ENCODE results near the gene MSRB1. TPM values are rescaled to one million over a fixed set of nuclear protein-coding genes. Genes with fewer than 3 reads are reported as not detected.
"Not testable (repeated sequence)": the region's sequence is repeated elsewhere in the genome, so short reads cannot be mapped to it uniquely, and the experiment has no call there.

Gene MSRB1
- total and polyA plus RNA-seq, 5 donors from 2014 or later, result 8.3 to 50.9 (median 27.8) TPM

DNA sequence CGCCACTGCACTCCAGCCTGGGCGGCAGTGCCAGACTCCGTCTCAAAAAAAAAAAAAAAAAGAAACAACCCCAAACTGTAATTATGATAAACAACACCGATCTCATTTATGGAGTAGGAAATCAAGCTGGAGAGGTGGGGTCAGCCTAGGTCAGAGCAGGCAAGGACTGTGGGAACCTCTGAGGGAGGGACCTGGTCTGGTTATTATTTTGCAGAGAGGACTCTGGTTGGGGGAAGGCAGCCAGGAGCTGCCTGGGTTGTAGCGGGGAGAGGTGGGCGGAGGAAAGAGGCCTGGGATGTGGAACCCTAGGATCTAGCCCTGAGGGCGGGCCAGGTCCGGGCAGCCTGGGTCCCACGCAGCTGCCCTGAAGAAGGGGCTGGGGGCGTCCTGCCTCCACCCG is 13.9 kb downstream of the MSRB1 start:
- no peak overlapping the region for H3K27ac Mint-ChIP-seq
- peaks cover 9% of the 10 kb centered on the region for H3K27me3 Mint-ChIP-seq
- no peak overlapping the region for H3K27ac ChIP-seq (ENCODE audit: insufficient read depth, low read length, poor library complexity, severe bottlenecking)

DNA sequence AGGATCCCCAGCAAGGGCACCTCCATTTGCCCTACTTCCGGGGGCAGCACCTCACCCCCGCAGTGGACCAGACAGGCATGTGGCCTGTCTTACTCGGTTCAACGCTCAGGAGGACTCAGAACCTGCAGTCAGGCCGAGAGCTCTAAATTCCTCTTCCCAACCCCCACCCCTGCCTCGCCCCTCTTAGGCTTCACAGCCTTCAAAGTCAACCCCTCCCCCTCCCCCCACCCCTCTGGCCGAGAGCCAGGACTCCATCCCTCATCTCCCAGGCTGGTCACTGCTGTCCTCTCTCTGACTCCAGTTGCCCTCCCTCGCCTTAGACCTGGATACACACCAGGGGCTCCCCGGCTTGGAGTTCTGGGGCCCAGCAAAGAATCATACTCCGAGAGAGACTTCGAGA is 16.7 kb downstream of the MSRB1 start:
- Mint-ChIP-seq H3K4me3 (no peak overlapping the region), H3K27me3 (peaks cover 27% of the 10 kb centered on the region), H3K4me1 (peaks cover 0 to 6% (median under 1%) of the 10 kb centered on the region in 4 donors), H3K9me3 (no peaks in the 10 kb centered on the region), H3K27ac (no peak overlapping the region), H3K36me3 (no peaks in the 10 kb centered on the region)
- H3K36me3 ChIP-seq (ENCODE audit: control insufficient read depth, insufficient read depth, low read length), result no peaks in the 10 kb centered on the region
- H3K27me3 ChIP-seq (ENCODE audit: control insufficient read depth, insufficient read depth, low read length), result peaks cover 5% of the 10 kb centered on the region
- H3K4me1 ChIP-seq (ENCODE audit: control insufficient read depth, insufficient read depth, low read length, poor library complexity, severe bottlenecking), result peaks cover 17% of the 10 kb centered on the region
- DNase-seq (no peak), ATAC-seq (ENCODE audit: low read depth in 2 of 2) (no peak)
- H3K27ac ChIP-seq (ENCODE audit: insufficient read depth, low read length, poor library complexity, severe bottlenecking), result no peak overlapping the region
- no peaks in the 10 kb centered on the region for H3K9me3 ChIP-seq (ENCODE audit: control insufficient read depth in 2 of 2, low read length in 2 of 2)
- H3K4me3 ChIP-seq (ENCODE audit: low read depth, low read length), result no peak overlapping the region

More for the DNA sequence above, 13.9 kb downstream of the MSRB1 start:
- no peaks in the 10 kb centered on the region for H3K36me3 ChIP-seq (ENCODE audit: control insufficient read depth, insufficient read depth, low read length)
- no peak for DNase-seq
- peak overlapping the region in 3 of 4 donors; percentile 52 to 87 (median 79) for H3K4me3 Mint-ChIP-seq
- H3K4me3 ChIP-seq (ENCODE audit: low read depth, low read length), result no peak overlapping the region
- H3K4me1 Mint-ChIP-seq, result peaks cover 0 to 6% (median 0%) of the 10 kb centered on the region in 4 donors
- H3K27me3 ChIP-seq (ENCODE audit: control insufficient read depth, insufficient read depth, low read length), result no peaks in the 10 kb centered on the region
- no peaks in the 10 kb centered on the region for H3K9me3 Mint-ChIP-seq
- H3K9me3 ChIP-seq (ENCODE audit: control insufficient read depth in 2 of 2, low read length in 2 of 2), result no peaks in the 10 kb centered on the region
- peaks cover 12% of the 10 kb centered on the region for H3K4me1 ChIP-seq (ENCODE audit: control insufficient read depth, insufficient read depth, low read length, poor library complexity, severe bottlenecking)
- H3K36me3 Mint-ChIP-seq, result no peaks in the 10 kb centered on the region
- peak in 1 of 2 donors; percentile 4 for ATAC-seq (ENCODE audit: low read depth in 2 of 2)

DNA sequence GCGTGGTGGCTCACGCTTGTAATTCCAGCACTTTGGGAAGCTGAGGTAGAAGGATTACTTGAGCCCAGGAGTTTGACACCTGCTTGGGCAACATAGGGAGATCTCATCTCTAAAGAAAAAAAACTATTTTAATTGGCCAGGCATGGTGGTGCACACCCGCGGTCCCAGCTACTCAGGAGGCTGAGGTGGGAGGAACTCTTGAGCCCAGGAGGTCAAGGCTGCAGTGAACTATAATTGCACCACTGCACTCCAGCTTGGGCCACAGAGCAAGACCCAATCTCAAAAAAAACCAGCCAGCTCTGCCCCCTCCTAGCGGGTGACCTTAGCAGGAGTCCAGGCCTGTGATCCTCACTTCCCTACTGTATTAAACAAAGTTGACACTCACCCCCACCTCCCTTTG is 18.9 kb downstream of the MSRB1 start:
- Histone ChIP-seq H3K4me1 (ENCODE audit: control insufficient read depth, insufficient read depth, low read length, poor library complexity, severe bottlenecking) (peaks cover 6% of the 10 kb centered on the region), H3K27me3 (ENCODE audit: control insufficient read depth, insufficient read depth, low read length) (peaks cover 5% of the 10 kb centered on the region), H3K27ac (ENCODE audit: insufficient read depth, low read length, poor library complexity, severe bottlenecking) (no peak overlapping the region), H3K36me3 (ENCODE audit: control insufficient read depth, insufficient read depth, low read length) (no peaks in the 10 kb centered on the region), H3K9me3 (ENCODE audit: control insufficient read depth in 2 of 2, low read length in 2 of 2) (no peaks in the 10 kb centered on the region), H3K4me3 (ENCODE audit: low read depth, low read length) (no peak overlapping the region)
- no peaks in the 10 kb centered on the region for H3K36me3 Mint-ChIP-seq
- H3K4me1 Mint-ChIP-seq, result peaks cover 0 to 10% (median 3%) of the 10 kb centered on the region in 4 donors
- DNase-seq (no peak), ATAC-seq (ENCODE audit: low read depth in 2 of 2) (no peak)
- H3K27ac Mint-ChIP-seq, result no peak overlapping the region
- no peak overlapping the region for H3K4me3 Mint-ChIP-seq
- H3K9me3 Mint-ChIP-seq, result peaks cover 0 to 2% (median 0%) of the 10 kb centered on the region in 7 donors
- peaks cover 37% of the 10 kb centered on the region for H3K27me3 Mint-ChIP-seq

DNA sequence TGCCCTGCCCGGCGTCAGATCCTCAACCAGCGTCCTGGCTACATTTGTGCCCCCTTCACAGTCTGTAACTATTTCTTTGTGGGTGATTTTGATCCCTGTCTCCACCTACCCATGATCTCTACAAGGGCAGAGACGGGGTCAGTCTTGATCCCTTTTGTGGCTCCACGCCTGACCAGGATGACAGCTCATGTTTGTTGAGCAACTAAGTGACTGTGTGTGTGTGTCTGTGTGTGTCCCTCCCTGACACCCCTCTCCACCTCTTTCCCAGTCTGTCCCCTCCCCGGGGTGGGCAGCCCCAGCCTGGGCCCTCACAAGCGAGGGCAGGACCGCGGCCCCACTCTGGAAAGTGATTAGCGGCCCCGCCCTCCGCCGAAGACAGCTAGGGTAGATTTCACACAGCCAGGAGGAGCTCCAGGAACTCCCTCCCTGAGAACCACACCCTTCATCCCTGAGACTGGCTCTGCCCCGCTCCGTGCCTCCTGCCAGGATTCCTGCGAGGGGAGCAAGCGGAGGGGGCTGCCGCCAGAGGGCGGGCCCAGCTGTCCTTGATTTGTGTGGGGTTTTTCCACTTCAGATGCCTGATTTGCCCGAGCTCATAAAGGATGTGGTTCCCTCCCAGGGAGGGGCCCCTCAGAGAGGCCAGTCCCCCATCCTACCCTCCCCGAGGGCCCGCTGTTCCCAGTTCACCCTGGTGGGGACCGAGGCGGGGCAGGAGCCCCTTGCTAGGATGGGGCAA is 19.5 kb downstream of the MSRB1 start:
- Mint-ChIP-seq H3K27ac (no peak overlapping the region), H3K36me3 (no peaks in the 10 kb centered on the region), H3K4me3 (no peak overlapping the region), H3K27me3 (peaks cover 41% of the 10 kb centered on the region), H3K9me3 (peaks cover 0 to 2% (median 0%) of the 10 kb centered on the region in 7 donors), H3K4me1 (peaks cover 0 to 8% (median 3%) of the 10 kb centered on the region in 4 donors)
- Histone ChIP-seq H3K9me3 (ENCODE audit: control insufficient read depth in 2 of 2, low read length in 2 of 2) (no peaks in the 10 kb centered on the region), H3K27ac (ENCODE audit: insufficient read depth, low read length, poor library complexity, severe bottlenecking) (no peak overlapping the region), H3K27me3 (ENCODE audit: control insufficient read depth, insufficient read depth, low read length) (peaks cover 5% of the 10 kb centered on the region), H3K4me3 (ENCODE audit: low read depth, low read length) (no peak overlapping the region), H3K4me1 (ENCODE audit: control insufficient read depth, insufficient read depth, low read length, poor library complexity, severe bottlenecking) (peaks cover 5% of the 10 kb centered on the region), H3K36me3 (ENCODE audit: control insufficient read depth, insufficient read depth, low read length) (no peaks in the 10 kb centered on the region)
- DNase-seq (no peak), ATAC-seq (ENCODE audit: low read depth in 2 of 2) (peak in 1 of 2 donors; percentile 17)

DNA sequence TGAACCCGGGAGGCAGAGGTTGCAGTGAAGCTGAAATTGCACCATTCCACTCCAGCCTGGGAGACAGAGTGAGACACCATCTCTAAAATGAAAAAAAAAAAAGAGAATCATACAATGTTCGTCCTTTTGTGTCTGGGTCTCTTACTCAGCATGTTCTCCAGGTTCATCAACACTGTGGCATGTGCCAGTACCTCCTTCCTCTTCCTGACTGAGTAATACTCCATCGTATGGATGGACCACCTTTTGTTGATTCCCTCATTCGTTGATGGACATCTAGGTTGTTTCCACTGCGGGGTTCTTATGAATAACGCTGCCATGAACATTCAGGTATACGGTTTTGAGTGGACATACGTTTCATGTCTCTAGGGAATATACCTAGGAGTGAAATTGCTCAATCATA is 20.6 kb downstream of the MSRB1 start:
- H3K27me3 ChIP-seq (ENCODE audit: control insufficient read depth, insufficient read depth, low read length), result peaks cover 5% of the 10 kb centered on the region
- no peak for DNase-seq
- H3K27me3 Mint-ChIP-seq, result peaks cover 43% of the 10 kb centered on the region

DNA sequence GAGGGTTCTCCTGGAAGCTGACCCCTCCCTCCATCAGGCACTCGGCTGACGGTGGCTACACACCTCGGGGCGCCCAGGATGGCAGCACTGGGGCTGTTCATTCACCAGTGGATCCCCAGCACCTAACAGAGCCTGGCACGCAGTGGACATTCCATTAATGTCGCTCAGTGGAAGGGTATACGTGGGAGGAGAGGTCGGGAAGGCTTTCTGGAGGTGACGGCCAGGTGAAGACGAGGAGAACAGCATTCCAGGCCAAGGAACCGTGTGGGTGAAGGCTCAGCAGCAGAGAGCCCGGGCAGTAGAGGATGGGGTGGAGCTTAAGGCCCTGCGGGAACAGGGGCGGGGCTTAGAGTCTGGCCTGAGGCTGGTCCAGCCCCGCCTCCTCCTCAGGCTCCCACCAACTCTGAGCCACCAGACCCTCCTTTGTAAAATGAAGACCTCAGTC is 22.2 kb downstream of the MSRB1 start:
- H3K27me3 ChIP-seq (ENCODE audit: control insufficient read depth, insufficient read depth, low read length), result peaks cover 5% of the 10 kb centered on the region
- peak in 1 of 3 donors; percentile 23 for DNase-seq
- peaks cover 5% of the 10 kb centered on the region for H3K4me1 ChIP-seq (ENCODE audit: control insufficient read depth, insufficient read depth, low read length, poor library complexity, severe bottlenecking)
- H3K27ac ChIP-seq (ENCODE audit: insufficient read depth, low read length, poor library complexity, severe bottlenecking), result no peak overlapping the region
- peaks cover 0 to 8% (median 3%) of the 10 kb centered on the region in 4 donors for H3K4me1 Mint-ChIP-seq
- no peaks in the 10 kb centered on the region for H3K36me3 ChIP-seq (ENCODE audit: control insufficient read depth, insufficient read depth, low read length)
- H3K27me3 Mint-ChIP-seq, result peaks cover 46% of the 10 kb centered on the region
- H3K9me3 Mint-ChIP-seq, result peaks cover 0 to 2% (median 0%) of the 10 kb centered on the region in 7 donors
- peak overlapping the region in 1 of 3 donors; percentile 9 for H3K27ac Mint-ChIP-seq
- peak in 1 of 2 donors; percentile 24 for ATAC-seq (ENCODE audit: low read depth in 2 of 2)
- H3K36me3 Mint-ChIP-seq, result no peaks in the 10 kb centered on the region
- H3K4me3 ChIP-seq (ENCODE audit: low read depth, low read length), result no peak overlapping the region
- H3K4me3 Mint-ChIP-seq, result no peak overlapping the region
- no peaks in the 10 kb centered on the region for H3K9me3 ChIP-seq (ENCODE audit: control insufficient read depth in 2 of 2, low read length in 2 of 2)

More for the DNA sequence above, 20.6 kb downstream of the MSRB1 start:
- peaks cover 0 to 2% (median 0%) of the 10 kb centered on the region in 7 donors for H3K9me3 Mint-ChIP-seq
- peaks cover 5% of the 10 kb centered on the region for H3K4me1 ChIP-seq (ENCODE audit: control insufficient read depth, insufficient read depth, low read length, poor library complexity, severe bottlenecking)
- no peak overlapping the region for H3K4me3 Mint-ChIP-seq
- ATAC-seq (ENCODE audit: low read depth in 2 of 2), result no peak
- no peaks in the 10 kb centered on the region for H3K36me3 ChIP-seq (ENCODE audit: control insufficient read depth, insufficient read depth, low read length)
- H3K27ac Mint-ChIP-seq, result no peak overlapping the region
- H3K4me3 ChIP-seq (ENCODE audit: low read depth, low read length), result no peak overlapping the region
- H3K27ac ChIP-seq (ENCODE audit: insufficient read depth, low read length, poor library complexity, severe bottlenecking), result no peak overlapping the region
- peaks cover 0 to 6% (median 3%) of the 10 kb centered on the region in 4 donors for H3K4me1 Mint-ChIP-seq
- H3K9me3 ChIP-seq (ENCODE audit: control insufficient read depth in 2 of 2, low read length in 2 of 2), result no peaks in the 10 kb centered on the region
- no peaks in the 10 kb centered on the region for H3K36me3 Mint-ChIP-seq

DNA sequence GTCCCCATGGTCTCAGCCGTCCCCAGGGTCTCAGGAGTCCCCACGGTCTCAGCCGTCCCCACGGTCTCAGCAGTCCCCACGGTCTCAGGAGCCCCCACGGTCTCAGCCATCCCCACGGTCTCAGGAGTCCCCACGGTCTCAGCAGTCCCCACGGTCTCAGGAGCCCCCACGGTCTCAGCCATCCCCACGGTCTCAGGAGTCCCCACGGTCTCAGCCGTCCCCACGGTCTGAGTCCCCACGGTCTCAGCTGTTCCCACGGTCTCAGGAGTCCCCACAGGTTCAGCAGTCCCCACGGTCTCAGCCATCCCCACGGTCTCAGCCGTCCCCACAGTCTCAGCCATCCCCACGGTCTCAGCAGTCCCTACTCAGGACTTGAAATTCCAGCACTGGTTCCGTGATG is 22.9 kb downstream of the MSRB1 start:
- not testable (repeated sequence) for ATAC-seq (ENCODE audit: low read depth in 2 of 2); H3K36me3 Mint-ChIP-seq; H3K27ac Mint-ChIP-seq; H3K4me3 Mint-ChIP-seq; H3K4me1 Mint-ChIP-seq; H3K4me1 ChIP-seq (ENCODE audit: control insufficient read depth, insufficient read depth, low read length, poor library complexity, severe bottlenecking); DNase-seq; H3K36me3 ChIP-seq (ENCODE audit: control insufficient read depth, insufficient read depth, low read length); H3K27ac ChIP-seq (ENCODE audit: insufficient read depth, low read length, poor library complexity, severe bottlenecking); H3K4me3 ChIP-seq (ENCODE audit: low read depth, low read length); H3K9me3 Mint-ChIP-seq; H3K27me3 ChIP-seq (ENCODE audit: control insufficient read depth, insufficient read depth, low read length); H3K9me3 ChIP-seq (ENCODE audit: control insufficient read depth in 2 of 2, low read length in 2 of 2)
- H3K27me3 Mint-ChIP-seq, result peaks cover 52% of the 10 kb centered on the region

Measured in CD4-positive, CD25-positive, alpha-beta regulatory T cell (primary cell).